H9 (cell line): ENCODE measurements around the gene AFF1. TPM values are rescaled to one million over a fixed set of nuclear protein-coding genes. Genes with fewer than 3 reads are reported as not detected.

ENCODE experiments used
- DNase-seq: peaks from one replicate; pipeline ENCODE4 v3.0.0-alpha.2; 2017
- H2AFZ ChIP-seq: one replicate; pipeline ENCODE4 v1.6.1; 2013; ENCODE audit warnings: mild to moderate bottlenecking, low read length, control low read depth, moderate library complexity
- H2AK5ac ChIP-seq: 2 replicates; pipeline ENCODE4 v1.6.1; 2013; ENCODE audit warnings: low read length, control low read depth, mixed read lengths; ENCODE audit not compliant: insufficient read length
- H2BK120ac ChIP-seq: one replicate; pipeline ENCODE4 v1.6.1; 2013; ENCODE audit warnings: low read depth, mild to moderate bottlenecking, low read length, control low read depth, inconsistent platforms; ENCODE audit not compliant: poor library complexity, severe bottlenecking
- H2BK12ac ChIP-seq: 2 replicates; pipeline ENCODE4 v1.6.1; 2013; ENCODE audit warnings: low read length, control low read depth, mixed read lengths, low read depth; ENCODE audit not compliant: insufficient read length
- H2BK15ac ChIP-seq: 2 replicates; pipeline ENCODE4 v1.6.1; 2013; ENCODE audit warnings: low read depth, low read length, control low read depth
- H2BK20ac ChIP-seq: one replicate; pipeline ENCODE4 v1.6.1; 2013; ENCODE audit warnings: low read depth, mild to moderate bottlenecking, low read length, control low read depth, inconsistent platforms; ENCODE audit not compliant: poor library complexity, severe bottlenecking
- H2BK5ac ChIP-seq: 2 replicates; pipeline ENCODE4 v1.6.1; 2013; ENCODE audit warnings: low read length, control low read depth, mixed read lengths; ENCODE audit not compliant: insufficient read length
- H3K14ac ChIP-seq: 2 replicates; pipeline ENCODE4 v1.6.1; 2013; ENCODE audit warnings: low read length, control low read depth; ENCODE audit not compliant: insufficient read depth
- H3K18ac ChIP-seq: 2 replicates; pipeline ENCODE4 v1.6.1; 2013; ENCODE audit warnings: low read depth, mild to moderate bottlenecking, mixed read lengths, low read length, control low read depth; ENCODE audit not compliant: insufficient read length
- H3K23ac ChIP-seq: 2 replicates; pipeline ENCODE4 v1.6.1; 2013; ENCODE audit warnings: low read length, control low read depth, mixed read lengths, low read depth; ENCODE audit not compliant: insufficient read length
- H3K23me2 ChIP-seq: 2 replicates; pipeline ENCODE4 v1.6.1; 2013; ENCODE audit warnings: low read depth, mild to moderate bottlenecking, mixed read lengths, low read length, control low read depth; ENCODE audit not compliant: insufficient read length, poor library complexity, severe bottlenecking
- H3K27ac ChIP-seq: 2 replicates; pipeline ENCODE4 v1.5.1; 2013; ENCODE audit warnings: low read length, control low read depth, mixed read lengths, low read depth; ENCODE audit not compliant: insufficient read length
- H3K27me3 ChIP-seq: 2 replicates; pipeline ENCODE4 v1.6.1; 2013; ENCODE audit warnings: low read length, control low read depth, inconsistent platforms; ENCODE audit not compliant: insufficient read depth
- H3K4ac ChIP-seq: 2 replicates; pipeline ENCODE4 v1.6.1; 2013; ENCODE audit warnings: low read depth, mild to moderate bottlenecking, control low read depth, inconsistent platforms, low read length, moderate library complexity
- H3K4me1 ChIP-seq: 2 replicates; pipeline ENCODE4 v1.6.1; 2013; ENCODE audit warnings: low read length, control low read depth, inconsistent platforms; ENCODE audit not compliant: insufficient read depth
- H3K4me2 ChIP-seq: 2 replicates; pipeline ENCODE4 v1.6.1; 2013; ENCODE audit warnings: low read length, control low read depth, mixed read lengths; ENCODE audit not compliant: insufficient read length, insufficient read depth
- H3K56ac ChIP-seq: 2 replicates; pipeline ENCODE4 v1.6.1; 2013; ENCODE audit warnings: low read depth, mild to moderate bottlenecking, mixed read lengths, low read length, control low read depth; ENCODE audit not compliant: insufficient read length
- H3K79me1 ChIP-seq: 2 replicates; pipeline ENCODE4 v1.6.1; 2013; ENCODE audit warnings: low read depth, mild to moderate bottlenecking, moderate library complexity, low read length, control low read depth, inconsistent platforms; ENCODE audit not compliant: insufficient read depth, poor library complexity, severe bottlenecking
- H3K79me2 ChIP-seq: 2 replicates; pipeline ENCODE4 v1.6.1; 2013; ENCODE audit warnings: low read length, control low read depth, inconsistent platforms; ENCODE audit not compliant: insufficient read depth
- H3K9ac ChIP-seq: 2 replicates; pipeline ENCODE4 v1.6.1; 2013; ENCODE audit warnings: low read length, control low read depth, mixed read lengths; ENCODE audit not compliant: insufficient read length; ENCODE audit errors: extremely low read depth
- H3K9me3 ChIP-seq: one replicate; pipeline ENCODE4 v1.6.1; 2013; ENCODE audit warnings: low read depth, low read length, inconsistent platforms; ENCODE audit not compliant: control insufficient read depth
- H3T11ph ChIP-seq: one replicate; pipeline ENCODE4 v1.6.1; 2013; ENCODE audit warnings: mild to moderate bottlenecking, low read length, control low read depth, inconsistent platforms
- H4K20me1 ChIP-seq: one replicate; pipeline ENCODE4 v1.6.1; 2013; ENCODE audit not compliant: control insufficient read depth, insufficient read length, insufficient read depth
- H4K5ac ChIP-seq: 2 replicates; pipeline ENCODE4 v1.6.1; 2013; ENCODE audit warnings: low read depth, mild to moderate bottlenecking, mixed read lengths, low read length, control low read depth; ENCODE audit not compliant: insufficient read length
- H4K8ac ChIP-seq: replicated peaks from 2 replicates; pipeline ENCODE4 v1.6.1; 2013; ENCODE audit warnings: low read length, control low read depth, mixed read lengths, low read depth; ENCODE audit not compliant: insufficient read length
- H4K91ac ChIP-seq: 2 replicates; pipeline ENCODE4 v1.6.1; 2013; ENCODE audit warnings: low read depth, mild to moderate bottlenecking, moderate library complexity, mixed read lengths, low read length, control low read depth; ENCODE audit not compliant: insufficient read length
- H3K27ac Mint-ChIP-seq, 3 experiments: 2 replicates in 2 of 3; 3 replicates in 1 of 3; pipeline ENCODE4 v1.8.0; 2020 to 2021; ENCODE audit warnings: mixed read lengths in 3 of 3, mild to moderate bottlenecking in 1 of 3, moderate library complexity in 1 of 3
- H3K27me3 Mint-ChIP-seq: 2 replicates; pipeline ENCODE4 v1.8.0; 2021; ENCODE audit warnings: low read depth, mild to moderate bottlenecking, moderate library complexity, mixed read lengths
- H3K36me3 Mint-ChIP-seq, 3 experiments: 2 replicates in 2 of 3; 3 replicates in 1 of 3; pipeline ENCODE4 v1.8.0; 2020 to 2021; ENCODE audit warnings: low read depth in 3 of 3, mixed read lengths in 3 of 3; ENCODE audit not compliant: insufficient read depth in 1 of 3
- H3K4me1 Mint-ChIP-seq, 2 experiments: 2 replicates each; pipeline ENCODE4 v1.8.0; 2020; ENCODE audit warnings: mixed read lengths in 2 of 2
- H3K4me3 Mint-ChIP-seq, 2 experiments: 2 replicates in 1 of 2; 3 replicates in 1 of 2; pipeline ENCODE4 v1.8.0; 2020 to 2021; ENCODE audit warnings: mild to moderate bottlenecking in 2 of 2, mixed read lengths in 2 of 2, moderate library complexity in 1 of 2
- H3K9me3 Mint-ChIP-seq, 2 experiments: 2 replicates in 1 of 2; 3 replicates in 1 of 2; pipeline ENCODE4 v1.8.0; 2020; ENCODE audit warnings: mild to moderate bottlenecking in 2 of 2, mixed read lengths in 2 of 2, moderate library complexity in 1 of 2
- WGBS: extraction: QIAGEN DNeasy Blood & Tissue Kit; methylation state at CpG from one replicate; pipeline ENCODE4 v1.1.7; 2013; ENCODE audit warnings: missing lambda C conversion rate, low lambda C conversion rate, mixed read lengths; ENCODE audit not compliant: insufficient read length; ENCODE audit errors: extremely low coverage; 5-methylcytosine and 5-hydroxymethylcytosine counted together
- total RNA-seq: library from RNA; stranded (reverse); gene quantifications from 2 replicates; pipeline ENCODE4 v1.2.1, GENCODE V29; 2021
- TF ChIP-seq, protein P1 (sequence below): fragments of 200-600 bp; sonication (generic); conservative IDR thresholded peaks from 3 replicates; pipeline ENCODE4 v1.8.0; 2021; ENCODE audit warnings: antibody characterized with exemption, mild to moderate bottlenecking

Gene AFF1
- total RNA-seq, 1 experiment from 2014 or later = 74.5 TPM

GRCh38 chr4:87188048-87188447 is 253.2 kb downstream of the AFF1 start:
- no peak for DNase-seq
- H3K4me1 Mint-ChIP-seq = peaks cover 0 to 3% of the 10 kb centered on the region in 2 experiments; a peak in 2 of 4 replicates
- Histone ChIP-seq H4K5ac (no peak overlapping the region), H3K27ac (no peak overlapping the region), H3K14ac (no peak overlapping the region), H3K23ac (no peak overlapping the region), H3K4me2 (no peak overlapping the region), H3K4ac (no peak overlapping the region), H3K4me1 (no peaks in the 10 kb centered on the region), H3K18ac (no peak overlapping the region), H3K9me3 (no peaks in the 10 kb centered on the region), H2BK5ac (no peak overlapping the region), H3K9ac (no peak overlapping the region), H4K8ac (no peak overlapping the region), H2BK15ac (no peak overlapping the region), H3K27me3 (no peaks in the 10 kb centered on the region), H3K79me1 (no peaks in the 10 kb centered on the region), H4K91ac (no peak overlapping the region), H3K56ac (no peak overlapping the region), H2BK20ac (no peak overlapping the region), H3T11ph (no peak overlapping the region), H4K20me1 (no peaks in the 10 kb centered on the region), H3K79me2 (no peaks in the 10 kb centered on the region), H2AFZ (no peak overlapping the region), H2BK12ac (no peak overlapping the region), H2BK120ac (no peak overlapping the region), H2AK5ac (no peak overlapping the region), H3K23me2 (no peaks in the 10 kb centered on the region)
- no peak overlapping the region for H3K4me3 Mint-ChIP-seq
- H3K9me3 Mint-ChIP-seq = no peaks in the 10 kb centered on the region; a peak in 1 of 5 replicates
- TF ChIP-seq, protein P1, sequence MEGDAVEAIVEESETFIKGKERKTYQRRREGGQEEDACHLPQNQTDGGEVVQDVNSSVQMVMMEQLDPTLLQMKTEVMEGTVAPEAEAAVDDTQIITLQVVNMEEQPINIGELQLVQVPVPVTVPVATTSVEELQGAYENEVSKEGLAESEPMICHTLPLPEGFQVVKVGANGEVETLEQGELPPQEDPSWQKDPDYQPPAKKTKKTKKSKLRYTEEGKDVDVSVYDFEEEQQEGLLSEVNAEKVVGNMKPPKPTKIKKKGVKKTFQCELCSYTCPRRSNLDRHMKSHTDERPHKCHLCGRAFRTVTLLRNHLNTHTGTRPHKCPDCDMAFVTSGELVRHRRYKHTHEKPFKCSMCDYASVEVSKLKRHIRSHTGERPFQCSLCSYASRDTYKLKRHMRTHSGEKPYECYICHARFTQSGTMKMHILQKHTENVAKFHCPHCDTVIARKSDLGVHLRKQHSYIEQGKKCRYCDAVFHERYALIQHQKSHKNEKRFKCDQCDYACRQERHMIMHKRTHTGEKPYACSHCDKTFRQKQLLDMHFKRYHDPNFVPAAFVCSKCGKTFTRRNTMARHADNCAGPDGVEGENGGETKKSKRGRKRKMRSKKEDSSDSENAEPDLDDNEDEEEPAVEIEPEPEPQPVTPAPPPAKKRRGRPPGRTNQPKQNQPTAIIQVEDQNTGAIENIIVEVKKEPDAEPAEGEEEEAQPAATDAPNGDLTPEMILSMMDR = no peak
- H3K27ac Mint-ChIP-seq = no peak overlapping the region
- WGBS = no CpG with 5 or more reads among the region's 2 CpGs
- no peaks in the 10 kb centered on the region for H3K27me3 Mint-ChIP-seq
- H3K36me3 Mint-ChIP-seq = peaks cover 0 to 2% (median 0%) of the 10 kb centered on the region in 3 experiments; a peak in 1 of 7 replicates
